ENCODE measurements around the gene UBASH3B. TPM values are rescaled to one million over a fixed set of nuclear protein-coding genes. Genes with fewer than 3 reads are reported as not detected.

Gene UBASH3B
- total and polyA plus RNA-seq, 7 donors, result 1.4 to 17.5 (median 8.5) TPM

- H3K9me3 ChIP-seq, result no peaks in the 10 kb centered on the region
- ATAC-seq, result no peak
- no peaks in the 10 kb centered on the region for H3K27me3 ChIP-seq (ENCODE audit: insufficient read depth in 3 of 3, low read length in 2 of 3)
- no peak for DNase-seq
- intact Hi-C loops (cut with DNase I), result loop anchor here in 1 of 2 donors (10.0 kb wide), 1 partner anchor 395 kb away; no protein-coding TSS in a partner anchor
- WGBS, 3 donors, result 85 to 96% (median 88%) methylated on average over 11 of the region's 11 CpGs
- H3K4me3 ChIP-seq, result no peak overlapping the region
- H3K36me3 ChIP-seq (ENCODE audit: insufficient read depth in 1 of 2, low read depth in 1 of 2), result no peaks in the 10 kb centered on the region
- peaks cover 4% of the 10 kb centered on the region for H3K4me1 ChIP-seq
- TF ChIP-seq CTCF (IDR thresholded peaks at IDR 0.05), result no peak
- H3K27ac ChIP-seq, result no peak overlapping the region
Observed at GRCh38 chr11:122659676-122660554, 4.4 kb downstream of the UBASH3B start.

DNA sequence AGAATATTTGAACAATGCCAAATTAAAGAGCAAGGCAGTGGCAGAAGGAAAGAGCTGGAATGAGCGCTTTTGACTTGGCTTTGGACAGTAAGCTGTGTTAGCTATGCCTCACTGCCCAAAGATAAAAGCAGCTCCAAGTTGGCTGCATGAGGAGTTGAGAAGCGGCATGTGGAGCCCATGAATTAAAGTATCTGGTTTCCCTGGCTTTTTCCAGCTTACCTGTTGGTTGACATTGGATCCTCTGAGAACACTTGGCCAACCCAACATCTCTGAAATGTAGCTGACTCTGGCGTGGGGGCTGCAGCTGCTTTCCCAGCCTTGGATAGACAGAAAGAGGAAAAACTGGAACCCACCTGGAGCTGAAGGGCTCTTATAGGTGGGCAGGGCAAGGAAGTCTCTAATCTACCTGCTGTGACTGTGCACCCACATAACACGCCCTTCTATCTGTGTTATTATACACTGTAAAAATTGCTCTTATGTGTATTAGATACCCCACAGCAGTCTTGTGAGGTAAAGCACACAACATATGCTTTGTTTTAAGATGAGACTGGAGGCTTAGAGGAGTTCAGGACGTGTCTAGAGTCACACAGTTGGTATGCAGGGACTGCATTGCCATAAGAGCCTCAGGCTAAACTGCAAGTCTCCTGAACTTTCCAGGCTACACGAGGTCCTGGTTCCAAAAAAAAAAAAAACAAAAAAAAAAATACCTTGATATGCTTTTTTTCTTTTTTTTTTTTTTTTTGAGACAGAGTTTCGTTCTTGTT, 5.8 kb downstream of the UBASH3B start:
- Histone ChIP-seq H3K27ac (no peak overlapping the region), H3K9me3 (no peaks in the 10 kb centered on the region), H3K4me3 (no peak overlapping the region), H3K4me1 (peaks cover 4% of the 10 kb centered on the region), H3K27me3 (ENCODE audit: insufficient read depth in 3 of 3, low read length in 2 of 3) (no peaks in the 10 kb centered on the region), H3K36me3 (ENCODE audit: insufficient read depth in 1 of 2, low read depth in 1 of 2) (no peaks in the 10 kb centered on the region)
- intact Hi-C loops (cut with DNase I), result no loop called here
- WGBS, 3 donors, result 60 to 72% (median 67%) methylated on average over 7 of the region's 7 CpGs
- TF ChIP-seq CTCF (IDR thresholded peaks at IDR 0.05), result no peak
- no peak for DNase-seq
- no peak for ATAC-seq

GRCh38 chr11:122663056-122663740, 7.7 kb downstream of the UBASH3B start:
- DNase-seq, result no peak
- no peak for TF ChIP-seq CTCF (IDR thresholded peaks at IDR 0.05)
- no peak overlapping the region for H3K27ac ChIP-seq
- WGBS, 3 donors, result 75 to 83% (median 81%) methylated on average over 13 of the region's 13 CpGs
- no peak for ATAC-seq
- H3K4me3 ChIP-seq, result no peak overlapping the region
- intact Hi-C loops (cut with DNase I), result no loop called here
- no peaks in the 10 kb centered on the region for H3K9me3 ChIP-seq
- H3K4me1 ChIP-seq, result no peaks in the 10 kb centered on the region
- H3K36me3 ChIP-seq (ENCODE audit: insufficient read depth in 1 of 2, low read depth in 1 of 2), result no peaks in the 10 kb centered on the region
- no peaks in the 10 kb centered on the region for H3K27me3 ChIP-seq (ENCODE audit: insufficient read depth in 3 of 3, low read length in 2 of 3)

- Histone ChIP-seq H3K9me3 (no peaks in the 10 kb centered on the region), H3K27ac (no peak overlapping the region), H3K4me3 (no peak overlapping the region), H3K36me3 (ENCODE audit: insufficient read depth in 1 of 2, low read depth in 1 of 2) (no peaks in the 10 kb centered on the region), H3K4me1 (no peaks in the 10 kb centered on the region), H3K27me3 (ENCODE audit: insufficient read depth in 3 of 3, low read length in 2 of 3) (no peaks in the 10 kb centered on the region)
- TF ChIP-seq CTCF (IDR thresholded peaks at IDR 0.05), result no peak
- 53 to 71% (median 65%) methylated on average over 4 of the region's 4 CpGs for WGBS, 3 donors
- DNase-seq (no peak), ATAC-seq (no peak)
- intact Hi-C loops (cut with DNase I), result no loop called here
Observed at GRCh38 chr11:122663764-122664163, 8.2 kb downstream of the UBASH3B start.
